ENCODE results near the gene HEATR5B.

- TF ChIP-seq CTCF (IDR thresholded peaks at IDR 0.05; ENCODE audit: low read length) (0 out of 2 replicates have a peak, but pooled peaks have one; percentile 8), EZH2 (optimal IDR thresholded peaks at IDR 0.05; ENCODE audit: low read depth, low read length) (no peak), EZH2phosphoT487 (IDR thresholded peaks at IDR 0.05; ENCODE audit: low read length) (no peak; the same call in 1 of the 2 replicates)
Measured at GRCh38 chr2:37005118-37005868, 78.9 kb downstream of the HEATR5B start.
